ENCODE measurements around the gene MALRD1. TPM values are rescaled to one million over a fixed set of nuclear protein-coding genes. Genes with fewer than 3 reads are reported as not detected.

MALRD1 gene
- total RNA-seq, 1 donor from 2014 or later: 0.11 TPM

- Histone ChIP-seq H4K20me1 (ENCODE audit: low read depth) (no peaks in the 10 kb centered on the region), H3K4me1 (peaks cover 7% of the 10 kb centered on the region), H3F3A (ENCODE audit: low read depth) (peaks cover 3% of the 10 kb centered on the region), H3K27me3 (no peaks in the 10 kb centered on the region), H3K4me3 (no peak overlapping the region), H3K27ac (no peak overlapping the region), H3K36me3 (no peaks in the 10 kb centered on the region), H3K9ac (no peak overlapping the region), H3K9me3 (ENCODE audit: low read depth) (no peaks in the 10 kb centered on the region), H3K79me2 (ENCODE audit: low read depth) (no peaks in the 10 kb centered on the region), H2AFZ (replicated peaks) (no peak overlapping the region), H3K4me2 (no peak overlapping the region)
- Mint-ChIP-seq H3K4me3 (no peak overlapping the region), H3K27ac (no peak overlapping the region), H3K36me3 (no peaks in the 10 kb centered on the region), H3K27me3 (ENCODE audit: insufficient read depth, low read depth) (no peaks in the 10 kb centered on the region), H3K9me3 (peaks cover 3% of the 10 kb centered on the region), H3K4me1 (peaks cover 5% of the 10 kb centered on the region)
- DNase-seq (ENCODE audit: low spot score): no peak
- TF ChIP-seq EZH2phosphoT487 (IDR thresholded peaks at IDR 0.05): no peak
- TF ChIP-seq EZH2 (IDR thresholded peaks at IDR 0.05): no peak
- no peak for TF ChIP-seq CTCF (IDR thresholded peaks at IDR 0.05)
Observed at GRCh38 chr10:19688344-19688743, 639.7 kb downstream of the MALRD1 start.

GRCh38 chr10:19689231-19689630 is 640.6 kb downstream of the MALRD1 start:
- H3K36me3 ChIP-seq: no peaks in the 10 kb centered on the region

GRCh38 chr10:19699299-19699698 is 650.7 kb downstream of the MALRD1 start:
- H3K4me1 Mint-ChIP-seq: no peaks in the 10 kb centered on the region
- Histone ChIP-seq H3K9me3 (ENCODE audit: low read depth) (no peaks in the 10 kb centered on the region), H3K4me2 (no peak overlapping the region), H3K27me3 (no peaks in the 10 kb centered on the region), H3K27ac (no peak overlapping the region), H4K20me1 (ENCODE audit: low read depth) (no peaks in the 10 kb centered on the region), H2AFZ (replicated peaks) (no peak overlapping the region), H3K9ac (no peak overlapping the region), H3K4me3 (no peak overlapping the region), H3K79me2 (ENCODE audit: low read depth) (no peaks in the 10 kb centered on the region), H3K4me1 (no peaks in the 10 kb centered on the region), H3K36me3 (no peaks in the 10 kb centered on the region), H3F3A (ENCODE audit: low read depth) (no peaks in the 10 kb centered on the region)
- H3K36me3 Mint-ChIP-seq: no peaks in the 10 kb centered on the region
- H3K27ac Mint-ChIP-seq: no peak overlapping the region
- H3K4me3 Mint-ChIP-seq: no peak overlapping the region
- DNase-seq (ENCODE audit: low spot score): no peak
- TF ChIP-seq CTCF (IDR thresholded peaks at IDR 0.05) (no peak), EZH2phosphoT487 (IDR thresholded peaks at IDR 0.05) (no peak), EZH2 (IDR thresholded peaks at IDR 0.05) (no peak)
- H3K27me3 Mint-ChIP-seq (ENCODE audit: insufficient read depth, low read depth): peaks cover 4% of the 10 kb centered on the region
- H3K9me3 Mint-ChIP-seq: no peaks in the 10 kb centered on the region

More at GRCh38 chr10:19689231-19689630, 640.6 kb downstream of the MALRD1 start:
- Mint-ChIP-seq H3K27me3 (ENCODE audit: insufficient read depth, low read depth) (no peaks in the 10 kb centered on the region), H3K36me3 (no peaks in the 10 kb centered on the region), H3K4me3 (no peak overlapping the region), H3K9me3 (peaks cover 7% of the 10 kb centered on the region), H3K27ac (no peak overlapping the region), H3K4me1 (no peaks in the 10 kb centered on the region)
- H3K9me3 ChIP-seq (ENCODE audit: low read depth): no peaks in the 10 kb centered on the region
- H3K79me2 ChIP-seq (ENCODE audit: low read depth): no peaks in the 10 kb centered on the region
- no peaks in the 10 kb centered on the region for H4K20me1 ChIP-seq (ENCODE audit: low read depth)
- DNase-seq (ENCODE audit: low spot score): no peak
- no peak overlapping the region for H2AFZ ChIP-seq (replicated peaks)
- H3K4me1 ChIP-seq: no peaks in the 10 kb centered on the region
- no peak overlapping the region for H3K4me3 ChIP-seq
- H3K27me3 ChIP-seq: no peaks in the 10 kb centered on the region
- H3K9ac ChIP-seq: no peak overlapping the region
- H3K27ac ChIP-seq: no peak overlapping the region
- no peak for TF ChIP-seq EZH2phosphoT487 (IDR thresholded peaks at IDR 0.05)
- TF ChIP-seq CTCF (IDR thresholded peaks at IDR 0.05): no peak
- TF ChIP-seq EZH2 (IDR thresholded peaks at IDR 0.05): no peak
- H3F3A ChIP-seq (ENCODE audit: low read depth): no peaks in the 10 kb centered on the region
- no peak overlapping the region for H3K4me2 ChIP-seq

Measured in neural progenitor cell (in vitro differentiated cells).